GM12878 (cell line): ENCODE data around the gene PFN3. TPM values are rescaled to one million over a fixed set of nuclear protein-coding genes. Genes with fewer than 3 reads are reported as not detected.

ENCODE experiments used
- BACH1 ChIP-seq: fragments of 450-650 bp; IDR thresholded peaks from 2 replicates; pipeline ENCODE4 v1.6.1; 2017; ENCODE audit warnings: mild to moderate bottlenecking, borderline replicate concordance
- CBFB ChIP-seq: IDR thresholded peaks from 2 replicates; pipeline ENCODE4 v1.6.1; 2016; ENCODE audit warnings: antibody characterized with exemption, low read depth
- JUND ChIP-seq: IDR thresholded peaks from 2 replicates; pipeline ENCODE4 v1.6.1; 2012; ENCODE audit warnings: low read depth, mild to moderate bottlenecking, low read length, improper control_type of control experiment, moderate library complexity
- NFYA ChIP-seq: IDR thresholded peaks from 2 replicates; pipeline ENCODE4 v1.6.1; 2011; ENCODE audit warnings: low read depth, mild to moderate bottlenecking, low read length, improper control_type of control experiment, borderline replicate concordance
- NFYB ChIP-seq: IDR thresholded peaks from 2 replicates; pipeline ENCODE4 v1.6.1; 2011; ENCODE audit warnings: low read depth, mild to moderate bottlenecking, low read length, improper control_type of control experiment, moderate library complexity; ENCODE audit not compliant: insufficient read depth
- NR2F1 ChIP-seq: fragments of 450-650 bp; conservative IDR thresholded peaks from 2 replicates; pipeline ENCODE4 v1.6.1; 2017; ENCODE audit warnings: mild to moderate bottlenecking
- PAX8 ChIP-seq: fragments of 450-650 bp; IDR thresholded peaks from 2 replicates; pipeline ENCODE4 v1.6.1; 2017; ENCODE audit warnings: mild to moderate bottlenecking, moderate library complexity
- PML ChIP-seq: IDR thresholded peaks from 2 replicates; pipeline ENCODE4 v1.6.1; 2012; ENCODE audit warnings: low read length, inconsistent platforms
- POLR2A ChIP-seq: IDR thresholded peaks from 2 replicates; pipeline ENCODE4 v1.6.1; 2011; ENCODE audit warnings: low read depth, mild to moderate bottlenecking, low read length
- RAD21 ChIP-seq: IDR thresholded peaks from 2 replicates; pipeline ENCODE4 v1.6.1; 2011; ENCODE audit warnings: mild to moderate bottlenecking, low read depth, low read length, moderate library complexity; ENCODE audit not compliant: insufficient read depth
- RCOR1 ChIP-seq: conservative IDR thresholded peaks from 2 replicates; pipeline ENCODE4 v1.6.1; 2012; ENCODE audit warnings: low read depth, low read length, improper control_type of control experiment
- SMAD1 ChIP-seq: fragments of 450-650 bp; IDR thresholded peaks from 2 replicates; pipeline ENCODE4 v1.6.1; 2018; ENCODE audit warnings: mild to moderate bottlenecking, low read depth; ENCODE audit not compliant: partially characterized antibody
- ZSCAN29 ChIP-seq: fragments of 450-650 bp; IDR thresholded peaks from 2 replicates; pipeline ENCODE4 v1.6.1; 2017; ENCODE audit warnings: mild to moderate bottlenecking, moderate library complexity
- polyA plus RNA-seq, 11 experiments: library from polyadenylated mRNA; depleted of rRNA in 4 of 11; unstranded in 6 of 11; stranded (reverse) in 5 of 11; fragments of >200 nt; fragmentation: Nextera tagmentation in 4 of 11; fragmentation: Illumina TruSeq in 1 of 11; extraction: Ambion mirVana in 4 of 11; extraction: Trizol in 1 of 11; gene quantifications; 1 replicate in 1 of 11; 2 replicates in 10 of 11; pipeline versions ENCODE4 v1.2.1 to v1.2.3, GENCODE V29; 2011 to 2016; ENCODE audit warnings: inconsistent platforms in 2 of 11, missing spikeins in 2 of 11, low read depth in 1 of 11
- total RNA-seq, 4 experiments: library from RNA; depleted of rRNA in 3 of 4; stranded (reverse); fragments of >200 nt in 3 of 4; fragmentation: Illumina TruSeq in 1 of 4; extraction: Trizol in 1 of 4; gene quantifications; 2 replicates each; pipeline versions ENCODE4 v1.2.1 to v1.2.3, GENCODE V29; 2013 to 2021
- TF ChIP-seq, protein P1 (sequence below): fragments of 450-650 bp; IDR thresholded peaks from 2 replicates; pipeline ENCODE4 v1.6.1; 2017; ENCODE audit warnings: mild to moderate bottlenecking
- TF ChIP-seq, protein P2 (sequence below): IDR thresholded peaks from 2 replicates; pipeline ENCODE4 v1.6.1; 2012; ENCODE audit warnings: improper control_type of control experiment, low read depth, low read length; ENCODE audit not compliant: insufficient replicate concordance
- TF ChIP-seq, protein P3 (sequence below): fragments of 450-650 bp; IDR thresholded peaks from 2 replicates; pipeline ENCODE4 v1.6.1; 2017; ENCODE audit warnings: antibody characterized with exemption, mild to moderate bottlenecking, moderate library complexity
- TF ChIP-seq, protein P4 (sequence below): IDR thresholded peaks from 2 replicates; pipeline ENCODE4 v1.6.1; 2012; ENCODE audit warnings: low read depth, low read length, improper control_type of control experiment
- TF ChIP-seq, protein P5 (sequence below): IDR thresholded peaks from 2 replicates; pipeline ENCODE4 v1.6.1; 2011; ENCODE audit warnings: mild to moderate bottlenecking, low read depth, low read length, moderate library complexity; ENCODE audit not compliant: insufficient replicate concordance

PFN3 gene
- total and polyA plus RNA-seq, 10 of the 15 experiments (the other 5 are each of a cell fraction or from before 2014, with no cell fraction given), result not detected

DNA sequence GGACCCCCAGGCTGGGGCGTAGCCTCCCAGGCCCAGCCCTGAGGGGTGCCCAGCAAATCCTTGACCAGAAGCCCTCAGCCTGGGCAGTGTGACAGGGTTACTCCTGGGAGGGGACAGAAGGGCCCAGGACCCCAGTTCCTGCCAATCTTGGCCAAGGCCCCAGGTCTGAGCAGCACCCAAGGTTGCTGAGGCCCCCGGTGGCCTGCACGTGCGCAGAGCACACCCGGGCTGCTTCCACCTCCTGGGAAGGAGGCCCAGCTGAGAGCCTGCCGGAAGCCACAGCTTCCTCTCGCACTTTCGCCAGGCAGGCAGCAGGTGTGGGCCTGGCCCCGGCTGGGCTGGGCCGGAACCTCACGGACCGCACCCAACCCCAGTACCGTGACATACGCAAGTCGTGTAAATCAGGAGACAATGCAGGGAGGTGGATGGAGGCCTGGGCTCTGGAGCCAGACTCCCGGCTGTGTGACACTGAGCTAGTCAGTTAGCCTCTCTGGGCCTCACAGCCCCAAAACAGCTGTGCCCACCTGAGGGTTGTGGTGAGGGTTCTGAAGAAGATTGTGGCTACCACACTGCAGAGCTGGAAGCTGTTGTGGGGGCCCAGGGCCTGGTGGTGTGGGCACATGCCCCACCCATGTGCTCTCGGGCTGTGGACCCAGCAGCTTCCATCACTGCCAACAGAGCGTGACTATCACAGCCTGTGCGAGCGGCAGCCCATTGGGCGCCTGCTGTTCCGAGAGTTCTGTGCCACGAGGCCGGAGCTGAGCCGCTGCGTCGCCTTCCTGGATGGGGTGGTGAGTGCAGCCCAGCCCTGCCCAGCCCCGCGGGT is 31.1 kb upstream of the PFN3 start (continued):
- no peak for TF ChIP-seq NFYA
- peak; percentile 83 for TF ChIP-seq BACH1
- TF ChIP-seq RAD21, result no peak
- TF ChIP-seq SMAD1, result no peak
- TF ChIP-seq, protein P1, sequence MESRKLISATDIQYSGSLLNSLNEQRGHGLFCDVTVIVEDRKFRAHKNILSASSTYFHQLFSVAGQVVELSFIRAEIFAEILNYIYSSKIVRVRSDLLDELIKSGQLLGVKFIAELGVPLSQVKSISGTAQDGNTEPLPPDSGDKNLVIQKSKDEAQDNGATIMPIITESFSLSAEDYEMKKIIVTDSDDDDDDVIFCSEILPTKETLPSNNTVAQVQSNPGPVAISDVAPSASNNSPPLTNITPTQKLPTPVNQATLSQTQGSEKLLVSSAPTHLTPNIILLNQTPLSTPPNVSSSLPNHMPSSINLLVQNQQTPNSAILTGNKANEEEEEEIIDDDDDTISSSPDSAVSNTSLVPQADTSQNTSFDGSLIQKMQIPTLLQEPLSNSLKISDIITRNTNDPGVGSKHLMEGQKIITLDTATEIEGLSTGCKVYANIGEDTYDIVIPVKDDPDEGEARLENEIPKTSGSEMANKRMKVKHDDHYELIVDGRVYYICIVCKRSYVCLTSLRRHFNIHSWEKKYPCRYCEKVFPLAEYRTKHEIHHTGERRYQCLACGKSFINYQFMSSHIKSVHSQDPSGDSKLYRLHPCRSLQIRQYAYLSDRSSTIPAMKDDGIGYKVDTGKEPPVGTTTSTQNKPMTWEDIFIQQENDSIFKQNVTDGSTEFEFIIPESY, result no peak
- TF ChIP-seq, protein P2, sequence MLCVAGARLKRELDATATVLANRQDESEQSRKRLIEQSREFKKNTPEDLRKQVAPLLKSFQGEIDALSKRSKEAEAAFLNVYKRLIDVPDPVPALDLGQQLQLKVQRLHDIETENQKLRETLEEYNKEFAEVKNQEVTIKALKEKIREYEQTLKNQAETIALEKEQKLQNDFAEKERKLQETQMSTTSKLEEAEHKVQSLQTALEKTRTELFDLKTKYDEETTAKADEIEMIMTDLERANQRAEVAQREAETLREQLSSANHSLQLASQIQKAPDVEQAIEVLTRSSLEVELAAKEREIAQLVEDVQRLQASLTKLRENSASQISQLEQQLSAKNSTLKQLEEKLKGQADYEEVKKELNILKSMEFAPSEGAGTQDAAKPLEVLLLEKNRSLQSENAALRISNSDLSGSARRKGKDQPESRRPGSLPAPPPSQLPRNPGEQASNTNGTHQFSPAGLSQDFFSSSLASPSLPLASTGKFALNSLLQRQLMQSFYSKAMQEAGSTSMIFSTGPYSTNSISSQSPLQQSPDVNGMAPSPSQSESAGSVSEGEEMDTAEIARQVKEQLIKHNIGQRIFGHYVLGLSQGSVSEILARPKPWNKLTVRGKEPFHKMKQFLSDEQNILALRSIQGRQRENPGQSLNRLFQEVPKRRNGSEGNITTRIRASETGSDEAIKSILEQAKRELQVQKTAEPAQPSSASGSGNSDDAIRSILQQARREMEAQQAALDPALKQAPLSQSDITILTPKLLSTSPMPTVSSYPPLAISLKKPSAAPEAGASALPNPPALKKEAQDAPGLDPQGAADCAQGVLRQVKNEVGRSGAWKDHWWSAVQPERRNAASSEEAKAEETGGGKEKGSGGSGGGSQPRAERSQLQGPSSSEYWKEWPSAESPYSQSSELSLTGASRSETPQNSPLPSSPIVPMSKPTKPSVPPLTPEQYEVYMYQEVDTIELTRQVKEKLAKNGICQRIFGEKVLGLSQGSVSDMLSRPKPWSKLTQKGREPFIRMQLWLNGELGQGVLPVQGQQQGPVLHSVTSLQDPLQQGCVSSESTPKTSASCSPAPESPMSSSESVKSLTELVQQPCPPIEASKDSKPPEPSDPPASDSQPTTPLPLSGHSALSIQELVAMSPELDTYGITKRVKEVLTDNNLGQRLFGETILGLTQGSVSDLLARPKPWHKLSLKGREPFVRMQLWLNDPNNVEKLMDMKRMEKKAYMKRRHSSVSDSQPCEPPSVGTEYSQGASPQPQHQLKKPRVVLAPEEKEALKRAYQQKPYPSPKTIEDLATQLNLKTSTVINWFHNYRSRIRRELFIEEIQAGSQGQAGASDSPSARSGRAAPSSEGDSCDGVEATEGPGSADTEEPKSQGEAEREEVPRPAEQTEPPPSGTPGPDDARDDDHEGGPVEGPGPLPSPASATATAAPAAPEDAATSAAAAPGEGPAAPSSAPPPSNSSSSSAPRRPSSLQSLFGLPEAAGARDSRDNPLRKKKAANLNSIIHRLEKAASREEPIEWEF, result no peak
- TF ChIP-seq NFYB, result 0 out of 2 replicates have a peak, but pooled peaks have one; percentile 39
- TF ChIP-seq, protein P3, sequence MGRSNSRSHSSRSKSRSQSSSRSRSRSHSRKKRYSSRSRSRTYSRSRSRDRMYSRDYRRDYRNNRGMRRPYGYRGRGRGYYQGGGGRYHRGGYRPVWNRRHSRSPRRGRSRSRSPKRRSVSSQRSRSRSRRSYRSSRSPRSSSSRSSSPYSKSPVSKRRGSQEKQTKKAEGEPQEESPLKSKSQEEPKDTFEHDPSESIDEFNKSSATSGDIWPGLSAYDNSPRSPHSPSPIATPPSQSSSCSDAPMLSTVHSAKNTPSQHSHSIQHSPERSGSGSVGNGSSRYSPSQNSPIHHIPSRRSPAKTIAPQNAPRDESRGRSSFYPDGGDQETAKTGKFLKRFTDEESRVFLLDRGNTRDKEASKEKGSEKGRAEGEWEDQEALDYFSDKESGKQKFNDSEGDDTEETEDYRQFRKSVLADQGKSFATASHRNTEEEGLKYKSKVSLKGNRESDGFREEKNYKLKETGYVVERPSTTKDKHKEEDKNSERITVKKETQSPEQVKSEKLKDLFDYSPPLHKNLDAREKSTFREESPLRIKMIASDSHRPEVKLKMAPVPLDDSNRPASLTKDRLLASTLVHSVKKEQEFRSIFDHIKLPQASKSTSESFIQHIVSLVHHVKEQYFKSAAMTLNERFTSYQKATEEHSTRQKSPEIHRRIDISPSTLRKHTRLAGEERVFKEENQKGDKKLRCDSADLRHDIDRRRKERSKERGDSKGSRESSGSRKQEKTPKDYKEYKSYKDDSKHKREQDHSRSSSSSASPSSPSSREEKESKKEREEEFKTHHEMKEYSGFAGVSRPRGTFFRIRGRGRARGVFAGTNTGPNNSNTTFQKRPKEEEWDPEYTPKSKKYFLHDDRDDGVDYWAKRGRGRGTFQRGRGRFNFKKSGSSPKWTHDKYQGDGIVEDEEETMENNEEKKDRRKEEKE, result no peak
- no peak for TF ChIP-seq RCOR1
- no peak for TF ChIP-seq JUND
- TF ChIP-seq CBFB, result peak; percentile 72
- TF ChIP-seq, protein P4, sequence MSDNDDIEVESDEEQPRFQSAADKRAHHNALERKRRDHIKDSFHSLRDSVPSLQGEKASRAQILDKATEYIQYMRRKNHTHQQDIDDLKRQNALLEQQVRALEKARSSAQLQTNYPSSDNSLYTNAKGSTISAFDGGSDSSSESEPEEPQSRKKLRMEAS, result peak; percentile 80; the same call in 1 of the 2 replicates
- no peak for TF ChIP-seq PAX8
- no peak for TF ChIP-seq POLR2A
- TF ChIP-seq, protein P5, sequence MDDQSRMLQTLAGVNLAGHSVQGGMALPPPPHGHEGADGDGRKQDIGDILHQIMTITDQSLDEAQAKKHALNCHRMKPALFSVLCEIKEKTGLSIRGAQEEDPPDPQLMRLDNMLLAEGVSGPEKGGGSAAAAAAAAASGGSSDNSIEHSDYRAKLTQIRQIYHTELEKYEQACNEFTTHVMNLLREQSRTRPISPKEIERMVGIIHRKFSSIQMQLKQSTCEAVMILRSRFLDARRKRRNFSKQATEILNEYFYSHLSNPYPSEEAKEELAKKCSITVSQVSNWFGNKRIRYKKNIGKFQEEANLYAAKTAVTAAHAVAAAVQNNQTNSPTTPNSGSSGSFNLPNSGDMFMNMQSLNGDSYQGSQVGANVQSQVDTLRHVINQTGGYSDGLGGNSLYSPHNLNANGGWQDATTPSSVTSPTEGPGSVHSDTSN, result no peak
- TF ChIP-seq ZSCAN29, result no peak
- peak; percentile 32; the same call in 1 of the 2 replicates for TF ChIP-seq NR2F1
- TF ChIP-seq PML, result no peak
